Bladder microvascular endothelial cell (primary cell): ENCODE data around the gene CD8B. TPM values are rescaled to one million over a fixed set of nuclear protein-coding genes. Genes with fewer than 3 reads are reported as not detected.

Experiments used
- total RNA-seq: library from RNA; depleted of rRNA; stranded (reverse); fragments of >200 nt; gene quantifications from 2 replicates; pipeline ENCODE4 v1.2.3, GENCODE V29; 2014

The CD8B gene
- total RNA-seq = not detected in 2 replicates

GRCh38 chr2:86861628-86862379 is at the start of gene CD8B:
TSS of gene CD8B (minus strand) at chr2:86861886. CDS start at chr2:86861865, 21 bp downstream.

GRCh38 chr2:86790676-86791572 is 70.8 kb downstream of the CD8B start, which contains the start of gene CD8A:
TSS of gene CD8A (minus strand) at chr2:86790913. CDS start at chr2:86790825, 88 bp downstream.

Other genes with a start within 250 kb of the CD8B start
- gene RNF103, start 238.0 kb downstream of the CD8B start, total RNA-seq = 13.8 and 29.7 TPM in 2 replicates
- 36.1 and 79.5 TPM in 2 replicates for gene RMND5A, start 141.6 kb downstream of the CD8B start, total RNA-seq
- gene CD8A, start 71.0 kb downstream of the CD8B start, total RNA-seq = not detected in 2 replicates
- gene RGPD1, start 80.2 kb upstream of the CD8B start, total RNA-seq = 0.25 and 0.49 TPM in 2 replicates
- gene PLGLB1, start 160.0 kb upstream of the CD8B start, total RNA-seq = 0.16 and 5.9 TPM in 2 replicates